Measurements from ENCODE around the gene TMEM143. TPM values are rescaled to one million over a fixed set of nuclear protein-coding genes. Genes with fewer than 3 reads are reported as not detected.

Gene TMEM143
- total RNA-seq, 1 experiment from 2014 or later = 7.5 TPM

DNA sequence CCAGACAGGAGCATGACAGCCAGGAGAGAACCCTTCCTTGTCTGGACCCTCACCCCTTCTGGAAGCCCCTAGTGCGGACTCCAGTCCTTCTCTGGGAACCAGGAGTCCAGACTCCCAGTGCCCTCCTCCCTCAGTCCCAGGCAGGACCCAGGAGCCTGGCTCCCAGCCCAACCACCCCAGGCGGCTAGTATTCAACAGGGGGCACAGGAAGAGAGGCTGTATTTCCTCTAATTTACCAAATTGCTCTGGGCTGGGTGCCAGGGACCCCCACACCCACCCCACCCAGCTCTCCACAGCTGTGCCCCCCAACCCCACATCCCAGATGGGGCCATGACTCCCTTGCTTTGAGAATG, 33.1 kb upstream of the TMEM143 start:
- peak; percentile 73 for DNase-seq (ENCODE audit: low spot score)
- BruUV-seq (replicated peaks) = no TSS peak
- ChIA-PET POLR2A (ENCODE audit: low non-redundant PET) (no interaction called here), CTCF (no interaction called here)
- peak overlapping the region; percentile 81 for H3K27ac ChIP-seq (ENCODE audit: low read depth, low read length, poor library complexity, severe bottlenecking)
- H3K9me3 ChIP-seq (ENCODE audit: low read depth, low read length, poor library complexity, severe bottlenecking) = no peaks in the 10 kb centered on the region
- intact Hi-C loops (cut with micrococcal nuclease; ENCODE audit: unreplicated experiment) = loop anchor here (5.0 kb wide), 1 partner anchor 74 kb away; a partner anchor contains a TSS
- TF ChIP-seq EZH2 (IDR thresholded peaks at IDR 0.05; ENCODE audit: borderline replicate concordance, low read depth, low read length, poor library complexity, severe bottlenecking) (no peak), CTCF (conservative IDR thresholded peaks at IDR 0.05; ENCODE audit: low read depth, low read length) (no peak)
- H3K27me3 ChIP-seq (replicated peaks; ENCODE audit: insufficient read depth, low read depth, low read length, poor library complexity) = no peaks in the 10 kb centered on the region
- H3K4me3 ChIP-seq (ENCODE audit: low read depth, low read length, poor library complexity, severe bottlenecking) = peak overlapping the region; percentile 57
- peaks cover 72% of the 10 kb centered on the region for H3K4me1 ChIP-seq (ENCODE audit: insufficient read depth, low read length, poor library complexity, severe bottlenecking)
- H3K36me3 ChIP-seq (ENCODE audit: insufficient read depth, low read length, poor library complexity, severe bottlenecking) = no peaks in the 10 kb centered on the region

DNA sequence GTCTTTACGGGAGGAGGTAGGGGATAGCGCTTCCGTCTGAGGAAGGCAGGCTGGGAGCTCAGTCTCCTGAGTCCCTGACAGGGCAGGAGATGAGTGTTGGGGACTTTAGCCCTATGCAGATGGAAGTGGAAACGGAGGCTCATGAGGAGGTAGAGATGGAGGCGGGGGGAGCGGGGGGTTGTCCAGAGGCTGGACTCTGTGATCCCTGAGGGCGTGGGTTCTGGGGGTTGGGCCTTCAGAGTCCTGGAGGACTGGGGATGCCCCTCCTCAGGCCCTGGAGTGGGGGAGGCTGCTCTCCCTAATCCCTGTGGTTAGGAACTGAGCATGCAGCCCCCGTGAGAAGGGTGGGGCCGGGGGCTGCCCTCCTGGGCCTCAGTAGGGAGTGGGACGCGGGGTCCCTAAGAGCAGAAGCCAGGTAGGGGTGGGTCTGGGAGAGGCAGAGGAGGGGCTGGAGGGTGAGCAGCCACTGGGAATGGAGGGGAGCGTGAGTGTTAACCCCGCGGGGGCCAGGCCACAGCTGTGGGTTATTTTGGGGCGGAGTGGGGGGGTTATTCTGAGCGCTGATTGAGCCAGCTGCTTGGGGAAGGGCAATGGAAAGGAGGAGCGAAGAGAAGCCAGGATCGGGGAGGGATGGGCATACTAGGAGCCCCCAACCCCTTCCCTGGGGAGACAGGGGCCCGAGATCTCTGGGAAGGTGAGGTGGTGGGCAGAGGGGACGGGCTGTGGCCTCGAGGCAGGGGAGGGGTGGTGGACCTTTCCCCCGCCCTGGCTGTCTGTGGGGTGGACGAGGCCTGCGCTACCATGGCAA, 32.5 kb upstream of the TMEM143 start:
- intact Hi-C loops (cut with micrococcal nuclease; ENCODE audit: unreplicated experiment) = loop anchor here (5.0 kb wide), 1 partner anchor 74 kb away; a partner anchor contains a TSS
- Histone ChIP-seq H3K9me3 (ENCODE audit: low read depth, low read length, poor library complexity, severe bottlenecking) (no peaks in the 10 kb centered on the region), H3K27me3 (replicated peaks; ENCODE audit: insufficient read depth, low read depth, low read length, poor library complexity) (no peaks in the 10 kb centered on the region), H3K27ac (ENCODE audit: low read depth, low read length, poor library complexity, severe bottlenecking) (peak overlapping the region; percentile 81), H3K36me3 (ENCODE audit: insufficient read depth, low read length, poor library complexity, severe bottlenecking) (no peaks in the 10 kb centered on the region), H3K4me3 (ENCODE audit: low read depth, low read length, poor library complexity, severe bottlenecking) (peak overlapping the region; percentile 57), H3K4me1 (ENCODE audit: insufficient read depth, low read length, poor library complexity, severe bottlenecking) (peaks cover 75% of the 10 kb centered on the region)
- ChIA-PET POLR2A (ENCODE audit: low non-redundant PET) (interaction anchor here (0.7 kb wide), 1 partner anchor 97 kb away, joined by 10 read pairs; no protein-coding TSS in a partner anchor), CTCF (no interaction called here)
- no peak for TF ChIP-seq CTCF (conservative IDR thresholded peaks at IDR 0.05; ENCODE audit: low read depth, low read length)
- TF ChIP-seq EZH2 (IDR thresholded peaks at IDR 0.05; ENCODE audit: borderline replicate concordance, low read depth, low read length, poor library complexity, severe bottlenecking) = no peak
- DNase-seq (ENCODE audit: low spot score) = peak; percentile 45
- no TSS peak for BruUV-seq (replicated peaks)

DNA sequence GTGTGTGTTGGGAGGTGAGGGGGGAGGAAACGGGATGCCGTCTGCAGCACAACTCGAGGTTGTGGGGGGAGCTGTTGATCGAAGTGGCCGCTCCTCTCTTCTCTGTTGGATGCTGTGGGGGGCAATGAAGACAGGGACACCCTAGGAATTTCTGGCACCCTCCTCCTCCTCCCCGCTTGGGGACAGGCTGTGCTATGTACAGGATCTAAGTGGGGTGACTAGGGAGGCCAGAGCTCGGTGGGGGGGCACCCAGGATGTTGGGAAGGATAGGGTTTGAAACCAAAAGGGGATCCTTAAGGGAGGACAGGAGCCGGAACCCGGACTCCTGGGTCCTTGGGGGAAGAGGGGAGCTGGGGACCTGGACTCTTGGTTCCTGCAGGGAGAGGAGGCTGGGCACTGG, 31.8 kb upstream of the TMEM143 start:
- no peak for DNase-seq (ENCODE audit: low spot score)
- H3K36me3 ChIP-seq (ENCODE audit: insufficient read depth, low read length, poor library complexity, severe bottlenecking) = no peaks in the 10 kb centered on the region
- BruUV-seq (replicated peaks) = no TSS peak
- peak overlapping the region; percentile 34 for H3K27ac ChIP-seq (ENCODE audit: low read depth, low read length, poor library complexity, severe bottlenecking)
- intact Hi-C loops (cut with micrococcal nuclease; ENCODE audit: unreplicated experiment) = loop anchor here (5.0 kb wide), 1 partner anchor 73 kb away; a partner anchor contains a TSS
- ChIA-PET POLR2A (ENCODE audit: low non-redundant PET) (interaction anchor here (0.7 kb wide), 1 partner anchor 97 kb away, joined by 10 read pairs; no protein-coding TSS in a partner anchor), CTCF (interaction anchor here (0.6 kb wide), 2 partner anchors 28 to 1030 kb away, joined by 3 to 8 read pairs; partner anchors contain the start of gene GFY)
- no peaks in the 10 kb centered on the region for H3K27me3 ChIP-seq (replicated peaks; ENCODE audit: insufficient read depth, low read depth, low read length, poor library complexity)
- peaks cover 73% of the 10 kb centered on the region for H3K4me1 ChIP-seq (ENCODE audit: insufficient read depth, low read length, poor library complexity, severe bottlenecking)
- TF ChIP-seq EZH2 (IDR thresholded peaks at IDR 0.05; ENCODE audit: borderline replicate concordance, low read depth, low read length, poor library complexity, severe bottlenecking) = no peak
- no peak for TF ChIP-seq CTCF (conservative IDR thresholded peaks at IDR 0.05; ENCODE audit: low read depth, low read length)
- no peaks in the 10 kb centered on the region for H3K9me3 ChIP-seq (ENCODE audit: low read depth, low read length, poor library complexity, severe bottlenecking)
- H3K4me3 ChIP-seq (ENCODE audit: low read depth, low read length, poor library complexity, severe bottlenecking) = peak overlapping the region; percentile 57

Data from A673 (cell line).